ENCODE results near the gene TBCC.
"Not testable (repeated sequence)": the region's sequence is repeated elsewhere in the genome, so short reads cannot be mapped to it uniquely, and the experiment has no call there.

The TBCC gene

GRCh38 chr6:42729731-42730130, 16.2 kb downstream of the TBCC start:
- DNase-seq (ENCODE audit: low spot score): no peak

- no peak for DNase-seq (ENCODE audit: low spot score)
These were observed 18.3 kb downstream of the TBCC start for GRCh38 chr6:42727627-42728026.

GRCh38 chr6:42727087-42727611, 18.8 kb downstream of the TBCC start:
- DNase-seq (ENCODE audit: low spot score): no peak

GRCh38 chr6:42726485-42727086, 19.3 kb downstream of the TBCC start:
- peak; percentile 75 for DNase-seq (ENCODE audit: low spot score)

DNA sequence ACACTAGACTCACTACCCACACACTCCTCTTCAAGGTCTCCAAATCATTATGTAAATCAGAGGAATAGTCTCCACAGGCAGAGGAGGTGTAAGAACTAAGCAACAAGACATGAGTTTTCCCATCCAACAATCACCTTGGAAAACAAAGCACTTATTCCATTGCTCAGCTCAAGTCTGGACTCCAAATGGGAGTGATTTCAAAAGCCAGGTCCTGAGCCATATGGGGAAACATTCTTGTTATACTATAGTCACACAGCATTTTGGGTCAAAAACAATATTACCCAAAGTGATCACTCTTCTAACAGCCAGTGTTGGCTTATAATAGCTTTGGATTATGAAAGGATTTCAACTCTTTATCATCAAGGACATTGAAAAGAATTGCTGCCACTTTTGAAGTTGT, 19.9 kb downstream of the TBCC start:
- no peak for DNase-seq (ENCODE audit: low spot score)

DNA sequence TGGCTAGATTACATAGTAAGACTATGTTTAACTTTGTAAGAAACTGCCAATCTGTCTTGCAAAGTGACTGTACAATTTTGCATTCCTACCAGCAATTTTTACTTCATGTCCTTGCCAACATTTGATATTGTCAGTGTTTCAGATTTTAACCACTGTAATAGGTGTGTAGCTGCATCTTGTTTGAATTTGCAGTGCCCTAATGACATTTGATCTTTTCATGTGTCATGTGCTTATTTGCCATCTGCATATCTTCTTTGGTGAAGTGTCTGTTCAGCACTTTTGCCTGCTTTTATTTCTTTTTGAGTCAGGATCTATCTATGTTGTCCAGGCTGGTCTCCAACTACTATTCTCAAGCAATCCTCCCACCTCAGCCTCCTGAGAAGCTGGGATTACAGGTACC, 21.1 kb downstream of the TBCC start:
- no peak for DNase-seq (ENCODE audit: low spot score)

- no peak for DNase-seq (ENCODE audit: low spot score)
These were observed 23.4 kb downstream of the TBCC start, which contains the start of gene PRPH2 for GRCh38 chr6:42722497-42722896. TSS of gene PRPH2 (minus strand) at chr6:42722597. CDS start at chr6:42722334, 263 bp downstream.

GRCh38 chr6:42720739-42721138, 25.2 kb downstream of the TBCC start:
- no peak for DNase-seq (ENCODE audit: low spot score)

- no peak for DNase-seq (ENCODE audit: low spot score)
These were observed 30.0 kb downstream of the TBCC start for GRCh38 chr6:42715871-42716270.

DNA sequence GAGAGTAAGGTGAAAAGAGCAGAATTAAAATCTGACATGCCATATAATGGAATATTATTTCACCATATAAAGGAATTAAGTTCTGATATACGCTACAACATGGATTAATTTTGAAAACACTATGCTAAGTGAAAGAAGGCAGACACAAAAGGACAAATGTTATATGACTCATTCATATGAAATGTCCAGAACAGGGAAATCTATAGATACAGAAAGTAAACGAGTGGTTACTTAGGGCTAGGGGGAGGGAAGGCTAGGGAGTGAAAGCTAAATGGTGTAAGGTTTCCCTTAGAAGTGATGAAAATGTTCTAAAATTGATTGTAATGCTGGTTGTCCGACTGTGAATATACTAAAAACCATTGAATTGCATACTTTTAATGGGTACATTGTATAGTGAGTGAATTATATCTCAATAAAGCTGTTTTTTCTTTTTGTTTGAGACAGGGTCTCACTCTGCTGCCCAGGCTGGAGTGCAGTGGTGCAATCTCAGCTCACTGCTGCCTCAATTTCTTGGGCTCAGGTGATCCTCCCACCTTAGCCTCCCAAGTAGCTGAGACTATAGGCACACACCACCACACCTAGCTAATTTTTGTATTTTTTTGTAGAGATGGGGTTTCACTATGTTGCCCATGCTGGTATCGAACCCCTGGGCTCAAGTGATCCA, 31.7 kb downstream of the TBCC start:
- DNase-seq (ENCODE audit: low spot score): no peak

- no peak for DNase-seq (ENCODE audit: low spot score)
These were observed 34.0 kb downstream of the TBCC start for GRCh38 chr6:42711930-42712329.

GRCh38 chr6:42710316-42710715, 35.6 kb downstream of the TBCC start:
- DNase-seq (ENCODE audit: low spot score): no peak

GRCh38 chr6:42709871-42710270, 36.0 kb downstream of the TBCC start:
- no peak for DNase-seq (ENCODE audit: low spot score)

GRCh38 chr6:42708096-42708495, 37.8 kb downstream of the TBCC start:
- no peak for DNase-seq (ENCODE audit: low spot score)

GRCh38 chr6:42707595-42707994, 38.3 kb downstream of the TBCC start:
- DNase-seq (ENCODE audit: low spot score): no peak

DNA sequence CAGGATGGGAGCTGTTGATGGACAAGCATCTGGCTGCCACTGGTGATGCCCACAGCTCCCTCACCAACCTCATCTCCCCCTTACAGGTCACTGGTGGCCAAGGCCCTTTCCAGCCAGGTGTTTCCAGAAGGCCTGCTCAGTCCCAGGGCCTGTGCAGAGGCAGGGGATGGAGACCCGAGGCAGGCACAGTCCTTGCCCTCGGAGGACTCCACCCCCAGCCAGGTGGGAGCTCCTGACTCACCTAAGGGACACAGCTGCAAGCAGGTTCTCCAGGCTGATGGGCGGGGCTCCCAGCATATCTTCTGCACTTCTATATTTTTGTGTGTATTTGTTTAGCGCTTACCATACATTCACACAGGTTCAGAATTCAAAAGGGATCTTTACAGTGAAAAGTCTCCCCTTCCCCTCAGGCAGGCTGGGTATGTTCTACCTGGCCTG, 40.9 kb downstream of the TBCC start:
- DNase-seq (ENCODE audit: low spot score): no peak

GRCh38 chr6:42704251-42704936, 41.5 kb downstream of the TBCC start:
- no peak for DNase-seq (ENCODE audit: low spot score)

DNA sequence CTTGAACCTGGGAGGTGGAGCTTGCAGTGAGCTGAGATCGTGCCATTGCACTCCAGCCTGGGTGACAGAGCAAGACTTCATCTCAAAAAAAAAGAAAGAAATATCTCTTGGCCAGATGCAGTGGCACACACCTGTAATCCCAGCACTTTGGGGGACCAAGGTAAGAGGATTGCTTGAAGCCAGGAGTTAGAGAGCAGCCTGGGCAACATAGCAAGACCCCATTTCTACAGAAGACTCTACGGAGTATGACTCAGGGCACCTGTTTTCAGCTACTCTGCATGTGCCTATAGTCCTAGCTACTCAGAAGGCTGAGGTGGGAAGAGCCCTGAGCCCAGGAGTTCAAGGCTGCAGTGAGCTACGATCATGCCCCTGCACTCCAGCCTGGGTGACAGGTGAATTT, 43.1 kb downstream of the TBCC start:
- DNase-seq (ENCODE audit: low spot score): not testable (repeated sequence)

DNA sequence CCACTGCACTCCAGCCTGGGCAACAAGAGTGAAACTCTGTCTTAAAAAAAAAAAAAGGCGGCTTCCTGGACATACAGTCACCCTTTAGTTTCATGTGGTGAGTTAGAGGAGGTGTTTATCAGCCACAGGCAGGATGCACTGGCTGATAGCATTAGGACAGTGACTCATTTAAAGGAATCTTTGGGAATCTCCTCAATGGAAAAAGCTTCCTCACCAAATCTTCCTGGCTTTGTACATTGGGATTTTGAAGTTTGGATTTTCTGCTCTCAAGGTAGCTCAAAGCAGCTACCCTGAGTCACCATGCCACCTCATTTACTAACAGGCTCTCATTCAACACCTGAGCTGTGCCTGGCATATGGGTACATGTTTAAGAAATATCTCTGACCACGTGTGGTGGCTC, 43.7 kb downstream of the TBCC start:
- no peak for DNase-seq (ENCODE audit: low spot score)

DNA sequence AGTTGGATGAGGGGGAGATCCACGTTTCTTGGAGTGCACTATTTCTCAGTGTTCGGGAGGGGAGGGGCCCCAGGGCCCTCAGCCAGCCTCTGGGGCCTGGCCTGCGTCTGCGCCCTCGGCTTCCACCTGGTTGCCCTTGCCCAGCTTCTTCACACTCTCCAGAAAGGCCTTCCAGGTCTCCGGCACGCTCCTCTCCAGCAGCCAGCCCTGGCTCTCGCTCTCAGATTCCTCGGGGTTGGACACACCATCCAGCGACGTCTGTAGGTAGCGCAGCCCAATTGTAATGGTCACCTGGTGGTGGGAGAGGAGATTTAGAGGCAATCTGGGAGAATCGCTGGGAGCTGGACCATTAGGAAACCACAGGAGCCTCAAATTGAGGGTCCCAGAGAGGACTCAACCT, 47.7 kb downstream of the TBCC start:
- DNase-seq (ENCODE audit: low spot score): no peak

DNA sequence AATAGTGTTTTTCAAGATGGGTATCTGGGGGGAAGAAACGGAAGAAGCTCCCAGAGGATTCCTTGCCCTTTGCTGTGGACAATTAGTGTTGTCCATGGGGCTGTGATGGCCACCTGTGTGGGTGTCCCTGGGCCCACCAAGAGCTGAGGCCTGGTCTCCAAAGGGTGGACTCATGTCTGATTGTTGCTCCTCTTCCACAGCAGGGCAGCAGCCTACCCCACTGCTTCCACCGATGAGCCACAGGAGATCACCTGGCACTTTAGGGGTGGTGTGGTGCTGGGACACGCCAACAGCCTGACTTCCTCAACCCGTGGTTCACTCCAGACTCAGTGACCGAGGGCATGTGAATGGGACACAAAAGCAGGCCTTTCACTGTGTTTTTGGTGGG, 48.6 kb downstream of the TBCC start:
- no peak for DNase-seq (ENCODE audit: low spot score)

- DNase-seq (ENCODE audit: low spot score): no peak
These were observed 49.2 kb downstream of the TBCC start for GRCh38 chr6:42696526-42697267.

All from HuH-7 (cell line).